ENCODE data around the gene ZNF614. TPM values are rescaled to one million over a fixed set of nuclear protein-coding genes. Genes with fewer than 3 reads are reported as not detected.

ZNF614 gene
- total RNA-seq, 4 donors from 2014 or later: 3.9 to 4.6 (median 3.9) TPM

DNA sequence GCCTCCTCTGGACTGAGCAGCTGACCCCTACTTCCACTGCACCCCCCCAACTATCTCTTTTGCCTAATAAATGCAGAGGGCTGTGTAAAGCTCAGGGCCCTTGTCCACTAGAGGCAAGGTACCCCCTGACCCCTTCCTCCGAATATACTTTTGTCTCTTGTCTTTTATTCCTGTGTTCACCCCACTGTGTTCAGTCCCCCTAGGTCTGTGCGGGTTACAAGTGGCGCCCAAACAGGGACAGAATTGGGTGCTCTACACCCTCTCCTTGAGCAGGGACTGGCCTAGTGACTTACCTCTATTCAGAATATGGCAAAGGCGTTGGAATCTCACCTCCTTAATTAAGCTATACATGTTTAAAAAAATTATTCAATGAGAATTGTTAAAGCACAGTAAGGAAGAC lies 56.6 kb downstream of the ZNF614 start:
- in situ Hi-C loops (cut with MboI; ENCODE audit: low sequenced_read_pairs in 4 of 4): no loop called here
- H3K36me3 ChIP-seq: peaks cover 47 to 98% of the 10 kb centered on the region in 2 donors
- ATAC-seq (no peak), DNase-seq (no peak)
- H3K27ac ChIP-seq: no peak overlapping the region
- TF ChIP-seq, protein P1, sequence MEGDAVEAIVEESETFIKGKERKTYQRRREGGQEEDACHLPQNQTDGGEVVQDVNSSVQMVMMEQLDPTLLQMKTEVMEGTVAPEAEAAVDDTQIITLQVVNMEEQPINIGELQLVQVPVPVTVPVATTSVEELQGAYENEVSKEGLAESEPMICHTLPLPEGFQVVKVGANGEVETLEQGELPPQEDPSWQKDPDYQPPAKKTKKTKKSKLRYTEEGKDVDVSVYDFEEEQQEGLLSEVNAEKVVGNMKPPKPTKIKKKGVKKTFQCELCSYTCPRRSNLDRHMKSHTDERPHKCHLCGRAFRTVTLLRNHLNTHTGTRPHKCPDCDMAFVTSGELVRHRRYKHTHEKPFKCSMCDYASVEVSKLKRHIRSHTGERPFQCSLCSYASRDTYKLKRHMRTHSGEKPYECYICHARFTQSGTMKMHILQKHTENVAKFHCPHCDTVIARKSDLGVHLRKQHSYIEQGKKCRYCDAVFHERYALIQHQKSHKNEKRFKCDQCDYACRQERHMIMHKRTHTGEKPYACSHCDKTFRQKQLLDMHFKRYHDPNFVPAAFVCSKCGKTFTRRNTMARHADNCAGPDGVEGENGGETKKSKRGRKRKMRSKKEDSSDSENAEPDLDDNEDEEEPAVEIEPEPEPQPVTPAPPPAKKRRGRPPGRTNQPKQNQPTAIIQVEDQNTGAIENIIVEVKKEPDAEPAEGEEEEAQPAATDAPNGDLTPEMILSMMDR (IDR thresholded peaks at IDR 0.05 in 4 of 5, conservative IDR thresholded peaks at IDR 0.05 in 1 of 5): no peak
- TF ChIP-seq POLR2A (IDR thresholded peaks at IDR 0.05): no peak
- peak overlapping the region in 1 of 4 donors; percentile 32 for H3K4me3 ChIP-seq
- no peaks in the 10 kb centered on the region for H3K27me3 ChIP-seq
- H3K4me1 ChIP-seq: no peaks in the 10 kb centered on the region
- peaks cover 35 to 81% (median 36%) of the 10 kb centered on the region in 3 donors for H3K9me3 ChIP-seq
- intact Hi-C loops (cut with DNase I; ENCODE audit: low total_unique reads): no loop called here

DNA sequence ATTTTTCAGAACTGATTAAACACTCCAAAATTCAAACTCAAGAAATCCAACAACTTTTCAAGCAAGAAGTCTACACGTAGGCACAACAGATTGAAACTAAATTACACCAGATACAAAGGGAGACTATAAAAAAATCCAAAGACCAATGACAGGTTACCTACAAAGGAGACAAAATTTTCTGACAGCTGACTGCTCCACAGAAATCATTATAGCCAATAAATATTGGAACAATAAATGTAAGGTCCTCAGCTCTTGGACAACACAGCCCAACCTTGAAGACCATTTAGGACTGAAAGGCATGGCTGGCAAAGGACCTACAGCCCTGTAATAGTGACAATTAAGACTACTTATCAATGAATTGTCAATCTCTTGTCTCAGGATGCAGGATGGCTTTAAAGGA lies 57.5 kb downstream of the ZNF614 start:
- ATAC-seq (no peak), DNase-seq (no peak)
- in situ Hi-C loops (cut with MboI; ENCODE audit: low sequenced_read_pairs in 4 of 4): no loop called here
- Histone ChIP-seq H3K9me3 (peaks cover 40 to 89% (median 40%) of the 10 kb centered on the region in 3 donors), H3K27ac (no peak overlapping the region), H3K4me1 (no peaks in the 10 kb centered on the region), H3K27me3 (no peaks in the 10 kb centered on the region), H3K4me3 (peak overlapping the region in 1 of 4 donors; percentile 32), H3K36me3 (peaks cover 56 to 100% of the 10 kb centered on the region in 2 donors)
- intact Hi-C loops (cut with DNase I; ENCODE audit: low total_unique reads): no loop called here
- TF ChIP-seq, protein P1 (IDR thresholded peaks at IDR 0.05 in 4 of 5, conservative IDR thresholded peaks at IDR 0.05 in 1 of 5): no peak
- no peak for TF ChIP-seq POLR2A (IDR thresholded peaks at IDR 0.05)

DNA sequence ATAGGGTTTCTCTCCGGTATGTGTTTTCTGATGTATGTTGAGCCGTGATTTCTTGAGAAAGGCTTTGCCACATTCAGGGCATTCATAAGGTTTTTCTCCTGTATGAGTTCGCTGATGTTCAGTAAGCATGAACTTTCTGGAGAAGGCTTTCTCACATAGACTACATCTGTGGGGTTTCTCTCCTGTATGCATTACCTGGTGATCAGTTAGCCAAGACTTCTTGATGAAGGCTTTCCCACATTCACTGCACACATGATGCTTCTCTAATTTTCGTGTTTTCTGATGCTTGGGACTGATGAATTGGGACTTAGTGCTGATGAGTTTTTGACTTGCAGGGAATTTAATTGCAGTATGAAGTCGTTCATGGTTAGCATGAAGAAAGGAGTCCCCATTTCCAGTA lies 62.6 kb downstream of the ZNF614 start:
- H3K4me1 ChIP-seq: no peaks in the 10 kb centered on the region
- no peaks in the 10 kb centered on the region for H3K27me3 ChIP-seq
- in situ Hi-C loops (cut with MboI; ENCODE audit: low sequenced_read_pairs in 4 of 4) (no loop called here), intact Hi-C loops (cut with DNase I; ENCODE audit: low total_unique reads) (no loop called here)
- no peak for TF ChIP-seq POLR2A (IDR thresholded peaks at IDR 0.05)
- TF ChIP-seq, protein P1 (IDR thresholded peaks at IDR 0.05 in 4 of 5, conservative IDR thresholded peaks at IDR 0.05 in 1 of 5): no peak
- no peak overlapping the region for H3K27ac ChIP-seq
- peaks cover 46 to 83% of the 10 kb centered on the region in 2 donors for H3K36me3 ChIP-seq
- H3K4me3 ChIP-seq: peak overlapping the region in 1 of 4 donors; percentile 15
- H3K9me3 ChIP-seq: peaks cover 10 to 81% (median 16%) of the 10 kb centered on the region in 3 donors
- ATAC-seq (no peak), DNase-seq (no peak)

Other genes starting within 250 kb of the ZNF614 start
- 1 to 10 TPM in 3 of 4 donors, under 1 TPM in 1; 0.66 to 2.2 (median 1.4) TPM for gene FPR3, start 233.2 kb downstream of the ZNF614 start, total RNA-seq
- gene ZNF577, start 140.4 kb downstream of the ZNF614 start, total RNA-seq: 1 to 10 TPM; 2.0 to 8.4 (median 4.5) TPM
- 1 to 10 TPM; 2.6 to 4.7 (median 4.1) TPM for gene ZNF649, start 123.4 kb downstream of the ZNF614 start, total RNA-seq
- 1 to 10 TPM; 1.3 to 9.4 (median 3.8) TPM for gene ZNF613, start 100.9 kb downstream of the ZNF614 start, total RNA-seq
- 1 to 10 TPM; 1.7 to 6.0 (median 5.0) TPM for gene ZNF350, start 41.5 kb downstream of the ZNF614 start, total RNA-seq
- gene ZNF615, start 20.2 kb downstream of the ZNF614 start, total RNA-seq: 1 to 10 TPM; 5.6 to 8.9 (median 7.4) TPM
- 1 to 10 TPM; 2.1 to 9.5 (median 4.4) TPM for gene ZNF432, start 20.5 kb upstream of the ZNF614 start, total RNA-seq
- gene ZNF841, start 67.4 kb upstream of the ZNF614 start, total RNA-seq: 1 to 10 TPM; 2.1 to 3.1 (median 2.3) TPM
- 1 to 10 TPM; 1.1 to 5.3 (median 2.4) TPM for gene ZNF616, start 111.6 kb upstream of the ZNF614 start, total RNA-seq
- 1 to 10 TPM; 1.2 to 4.9 (median 2.3) TPM for gene ZNF836, start 143.2 kb upstream of the ZNF614 start, total RNA-seq
- 100 to 1,000 TPM; 263 to 302 (median 290) TPM for gene PPP2R1A, start 161.7 kb upstream of the ZNF614 start, total RNA-seq
- 10 to 100 TPM in 1 of 4 donors, 1 to 10 TPM in 3; 6.6 to 11.6 (median 7.7) TPM for gene ZNF766, start 241.2 kb upstream of the ZNF614 start, total RNA-seq

Measured in gastrocnemius medialis (tissue), 4 donors.